ENCODE results near the gene SLC9A3. TPM values are rescaled to one million over a fixed set of nuclear protein-coding genes. Genes with fewer than 3 reads are reported as not detected.
A peak's percentile ranks its signal among the peaks of the same experiment; 100 is the strongest.

SLC9A3 gene
- total RNA-seq, 1 donor from 2014 or later = 1.1 TPM

GRCh38 chr5:448061-448765 lies 76.0 kb downstream of the SLC9A3 start:
- peak; percentile 89 for DNase-seq (ENCODE audit: low spot score)

GRCh38 chr5:447501-447900 lies 76.7 kb downstream of the SLC9A3 start:
- DNase-seq (ENCODE audit: low spot score) = peak; percentile 67

GRCh38 chr5:446883-447263 lies 77.4 kb downstream of the SLC9A3 start:
- DNase-seq (ENCODE audit: low spot score) = peak; percentile 60

GRCh38 chr5:446066-446882 lies 78.0 kb downstream of the SLC9A3 start:
- peak; percentile 53 for DNase-seq (ENCODE audit: low spot score)

GRCh38 chr5:445591-445990 lies 78.7 kb downstream of the SLC9A3 start:
- DNase-seq (ENCODE audit: low spot score) = peak; percentile 62

- DNase-seq (ENCODE audit: low spot score) = peak; percentile 33
Measured at GRCh38 chr5:444226-444625, 80.0 kb downstream of the SLC9A3 start.

GRCh38 chr5:443239-444151 lies 80.8 kb downstream of the SLC9A3 start:
- peak; percentile 90 for DNase-seq (ENCODE audit: low spot score)

- DNase-seq (ENCODE audit: low spot score) = peak; percentile 94
Measured at GRCh38 chr5:442335-443238, 81.7 kb downstream of the SLC9A3 start, which contains the start of gene EXOC3. Gene EXOC3, plus strand, starts transcription at chr5:443176. Its CDS starts 3,030 bp downstream, at chr5:446206.

GRCh38 chr5:441996-442334 lies 82.3 kb downstream of the SLC9A3 start:
- DNase-seq (ENCODE audit: low spot score) = no peak

- peak; percentile 79 for DNase-seq (ENCODE audit: low spot score)
Measured at GRCh38 chr5:440401-441201, 83.6 kb downstream of the SLC9A3 start.

- DNase-seq (ENCODE audit: low spot score) = peak; percentile 59
Measured at GRCh38 chr5:439636-440035, 84.6 kb downstream of the SLC9A3 start.

- peak; percentile 28 for DNase-seq (ENCODE audit: low spot score)
Measured at GRCh38 chr5:439181-439580, 85.1 kb downstream of the SLC9A3 start.

- peak; percentile 69 for DNase-seq (ENCODE audit: low spot score)
Measured at GRCh38 chr5:438481-438981, 85.7 kb downstream of the SLC9A3 start.

GRCh38 chr5:437281-437771 lies 86.9 kb downstream of the SLC9A3 start:
- DNase-seq (ENCODE audit: low spot score) = peak; percentile 82

- DNase-seq (ENCODE audit: low spot score) = peak; percentile 73
Measured at GRCh38 chr5:436641-436975, 87.6 kb downstream of the SLC9A3 start.

GRCh38 chr5:435961-436640 lies 88.1 kb downstream of the SLC9A3 start:
- peak; percentile 82 for DNase-seq (ENCODE audit: low spot score)

GRCh38 chr5:435156-435790 lies 89.0 kb downstream of the SLC9A3 start:
- peak; percentile 87 for DNase-seq (ENCODE audit: low spot score)

- peak; percentile 55 for DNase-seq (ENCODE audit: low spot score)
Measured at GRCh38 chr5:434443-435146, 89.7 kb downstream of the SLC9A3 start.

Measured in mesenteric fat pad (tissue), 1 donor.